C1 segment of cervical spinal cord (tissue), 14 donors: ENCODE results near the gene LRRC2.
"Not testable (repeated sequence)": the region's sequence is repeated elsewhere in the genome, so short reads cannot be mapped to it uniquely, and the experiment has no call there.

ENCODE experiments used
- DNase-seq, 14 donors: peaks; one replicate each; lab custom pipeline; 2025; lab: John Stamatoyannopoulos, UW

The LRRC2 gene

GRCh38 chr3:46535746-46536145 lies 30.4 kb downstream of the LRRC2 start:
- no peak for DNase-seq

DNA sequence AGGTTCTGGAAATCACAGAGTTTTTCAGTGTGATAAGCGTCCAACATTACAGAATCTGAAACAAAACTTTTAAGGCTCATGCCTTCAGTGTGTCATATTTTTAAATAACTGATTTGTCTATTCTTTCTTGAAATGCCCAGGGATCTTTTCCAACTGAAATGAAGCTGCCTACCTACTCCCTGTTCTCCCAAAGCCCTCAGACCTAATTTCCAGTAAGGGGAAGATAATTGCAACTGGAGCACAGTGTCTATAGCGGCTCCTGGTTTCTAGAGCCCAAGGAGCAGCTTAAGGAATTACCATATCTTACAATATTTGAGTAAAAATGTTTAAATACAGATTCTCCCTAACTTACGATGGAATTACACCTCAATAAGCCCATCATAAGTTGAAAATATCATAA lies 33.0 kb downstream of the LRRC2 start:
- DNase-seq = no peak

DNA sequence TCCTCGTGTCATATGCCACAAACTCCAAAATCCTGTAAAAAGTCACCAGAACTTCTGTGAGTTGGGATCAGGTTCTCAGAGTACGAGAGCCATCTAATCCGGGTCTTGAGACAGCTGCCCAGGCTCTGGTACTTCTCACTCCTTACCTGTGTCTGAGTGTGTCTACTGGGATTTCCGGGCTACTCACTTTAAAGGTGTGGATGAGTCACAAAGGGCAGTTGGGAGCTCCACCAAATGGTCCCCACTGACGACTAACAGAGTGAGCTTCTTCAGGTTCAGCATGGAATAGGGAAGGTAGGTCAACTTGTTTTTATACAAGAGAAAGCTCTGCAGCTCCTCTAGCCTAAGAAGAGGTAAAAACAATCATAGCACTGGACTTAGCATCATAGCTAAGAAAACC lies 38.9 kb downstream of the LRRC2 start:
- DNase-seq = no peak

- no peak for DNase-seq
These were observed 41.3 kb downstream of the LRRC2 start for GRCh38 chr3:46524832-46525231.

DNA sequence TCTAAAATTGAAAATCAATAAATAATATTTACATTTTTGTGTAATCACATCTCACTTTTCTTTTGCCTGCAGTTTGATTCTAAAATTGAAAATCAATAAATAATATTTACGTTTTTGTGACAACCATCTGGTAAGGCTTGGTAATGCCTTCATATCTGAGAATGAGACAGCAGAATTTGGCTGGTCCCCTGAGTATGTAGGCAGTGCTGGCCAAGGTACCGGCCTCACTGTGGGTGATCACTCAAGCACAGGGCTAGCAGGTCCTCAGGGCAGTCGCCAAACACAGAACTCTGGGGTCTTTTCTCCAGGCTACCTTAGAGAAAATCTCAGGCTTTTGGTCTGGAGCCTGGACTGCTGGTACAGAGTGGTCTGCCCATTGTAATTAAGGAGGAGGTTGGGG lies 42.1 kb downstream of the LRRC2 start:
- DNase-seq = no peak

GRCh38 chr3:46523556-46523955 lies 42.5 kb downstream of the LRRC2 start:
- DNase-seq = no peak

- not testable (repeated sequence) for DNase-seq
These were observed 43.9 kb downstream of the LRRC2 start for GRCh38 chr3:46522201-46522600.

DNA sequence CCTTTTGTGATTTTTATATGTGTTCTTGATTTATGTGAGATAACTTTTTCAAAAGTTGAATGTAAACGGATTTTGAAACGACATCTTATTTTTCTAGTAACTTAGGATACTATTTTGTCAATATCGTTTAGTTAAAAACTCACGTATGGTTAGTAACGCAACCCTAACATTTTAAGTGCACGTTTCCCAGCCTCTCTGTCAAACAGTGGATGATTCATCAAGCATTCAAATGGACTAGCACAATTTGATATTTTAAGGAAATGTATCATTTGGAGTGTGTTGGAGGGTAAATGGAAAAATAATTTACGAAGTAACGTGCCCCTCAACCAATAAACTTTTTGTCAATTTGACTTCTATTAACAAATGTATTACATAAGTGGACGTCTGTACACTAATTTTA lies 45.0 kb downstream of the LRRC2 start:
- DNase-seq = no peak

- no peak for DNase-seq
These were observed 45.6 kb downstream of the LRRC2 start for GRCh38 chr3:46520531-46520930.

DNA sequence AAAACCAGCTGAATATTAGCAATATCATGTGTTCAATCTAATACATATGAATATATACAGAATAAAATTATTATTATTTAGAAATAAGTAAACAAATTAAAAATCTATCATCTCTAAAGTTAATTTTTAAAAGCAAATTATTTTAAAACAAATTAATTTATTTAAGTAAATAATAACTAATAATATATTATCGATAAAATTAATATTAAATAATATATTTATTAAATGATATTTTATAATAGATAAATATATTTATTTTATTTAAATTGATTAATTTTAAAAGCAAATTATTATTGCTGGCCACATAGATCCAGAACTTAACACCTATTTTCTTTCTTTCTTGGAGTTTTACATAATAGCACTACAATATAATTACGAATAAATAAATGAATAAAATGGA lies 46.1 kb downstream of the LRRC2 start:
- no peak for DNase-seq

DNA sequence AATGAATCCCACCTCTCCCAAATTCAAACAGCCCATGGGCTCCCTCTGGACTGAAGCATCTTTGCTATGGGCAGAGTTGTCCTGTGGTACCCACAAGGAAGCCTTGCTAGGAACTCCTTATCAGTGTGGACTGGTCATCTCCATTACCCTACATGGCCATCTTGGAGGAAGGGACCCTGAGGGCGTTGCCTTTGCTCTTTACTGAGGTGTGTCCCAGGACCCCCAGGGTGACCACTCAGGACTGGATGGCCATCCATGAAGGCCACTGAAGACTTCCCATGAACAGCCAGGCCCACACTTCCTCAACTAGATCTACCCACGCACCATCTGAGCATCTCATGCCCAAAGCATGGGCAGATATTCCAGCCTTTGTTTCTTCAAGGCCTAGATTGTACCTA lies 48.3 kb downstream of the LRRC2 start:
- no peak for DNase-seq

- no peak for DNase-seq
These were observed 48.9 kb downstream of the LRRC2 start for GRCh38 chr3:46517016-46517783.

DNA sequence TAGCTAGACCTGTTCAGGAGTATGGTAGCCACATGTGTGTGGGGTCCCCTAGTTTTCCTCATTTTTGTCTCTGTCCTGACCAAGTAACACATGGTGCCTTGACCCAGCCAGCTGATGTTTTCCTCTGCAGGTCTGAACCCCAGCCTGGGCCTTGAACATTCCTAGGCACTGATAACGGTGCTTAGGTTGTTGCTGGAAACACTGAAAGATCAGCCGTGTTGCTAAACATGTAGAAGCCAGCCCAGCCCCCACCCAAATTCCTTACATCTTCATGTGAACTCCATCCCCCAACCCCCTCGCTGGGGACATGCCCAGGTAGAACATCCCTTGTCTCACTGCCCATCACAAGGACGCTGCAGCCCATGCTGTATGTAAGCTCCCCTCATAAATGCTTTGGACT lies 49.6 kb downstream of the LRRC2 start:
- DNase-seq = no peak

- no peak for DNase-seq
These were observed 53.8 kb downstream of the LRRC2 start for GRCh38 chr3:46512191-46512749.

DNA sequence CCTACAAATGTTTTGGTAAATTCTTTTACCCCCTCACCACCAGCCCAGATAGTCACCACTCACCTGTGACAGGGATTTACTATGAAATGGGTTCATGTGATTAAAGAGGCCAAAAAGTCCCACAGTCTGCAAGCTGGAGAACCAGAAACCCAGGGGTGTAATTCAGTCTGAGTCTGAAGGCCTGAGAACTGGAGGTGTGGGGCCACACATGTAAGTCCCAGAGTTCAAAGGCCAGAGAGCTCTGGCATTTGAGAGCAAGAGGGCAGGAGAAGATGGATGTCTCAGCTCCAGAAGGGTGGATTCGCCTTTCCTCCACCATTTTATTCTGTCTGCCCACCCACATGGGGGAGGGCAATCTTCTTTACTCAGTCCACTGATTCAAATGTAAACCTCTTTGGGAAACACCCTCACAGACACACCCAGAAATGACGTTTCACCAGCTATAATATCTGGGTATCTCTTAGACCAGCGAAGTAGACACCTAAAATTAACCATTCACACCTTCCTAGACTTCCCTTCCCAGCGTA lies 56.4 kb downstream of the LRRC2 start:
- DNase-seq = no peak

DNA sequence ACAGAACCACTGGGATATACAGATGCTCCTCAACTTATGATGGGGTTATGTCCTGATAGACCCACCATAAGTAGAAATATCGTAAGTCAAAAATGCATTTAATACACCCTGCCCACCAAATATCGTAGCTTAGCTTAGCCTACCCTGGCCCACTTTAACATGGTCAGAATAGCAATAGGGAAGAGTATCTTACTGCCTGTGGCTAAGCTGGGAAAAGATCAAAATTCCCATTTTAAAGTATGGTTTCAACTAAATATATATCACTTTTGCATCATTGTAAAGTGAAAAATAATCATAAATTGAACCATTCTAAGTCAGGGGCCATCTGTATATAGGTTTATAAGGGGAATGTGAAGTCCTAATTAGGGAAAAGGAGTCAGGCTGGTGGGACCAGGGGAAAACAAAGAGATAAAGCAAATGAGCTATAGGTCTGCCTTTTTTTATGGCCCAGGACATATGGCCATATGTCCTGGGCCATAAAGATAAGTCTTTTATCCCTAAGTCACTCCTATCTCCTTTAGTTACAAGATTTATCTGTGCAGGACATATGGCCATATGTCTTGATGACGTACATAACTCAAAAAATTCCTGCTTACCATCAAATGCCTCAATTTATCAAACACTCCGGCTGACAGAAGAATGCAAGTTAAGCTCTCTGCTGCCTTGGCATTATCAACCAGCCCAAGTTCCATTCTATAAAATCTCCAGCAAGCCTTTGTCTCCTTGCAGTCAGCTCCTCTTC lies 57.1 kb downstream of the LRRC2 start:
- DNase-seq = no peak

- no peak for DNase-seq
These were observed 59.6 kb downstream of the LRRC2 start for GRCh38 chr3:46506526-46506925.

DNA sequence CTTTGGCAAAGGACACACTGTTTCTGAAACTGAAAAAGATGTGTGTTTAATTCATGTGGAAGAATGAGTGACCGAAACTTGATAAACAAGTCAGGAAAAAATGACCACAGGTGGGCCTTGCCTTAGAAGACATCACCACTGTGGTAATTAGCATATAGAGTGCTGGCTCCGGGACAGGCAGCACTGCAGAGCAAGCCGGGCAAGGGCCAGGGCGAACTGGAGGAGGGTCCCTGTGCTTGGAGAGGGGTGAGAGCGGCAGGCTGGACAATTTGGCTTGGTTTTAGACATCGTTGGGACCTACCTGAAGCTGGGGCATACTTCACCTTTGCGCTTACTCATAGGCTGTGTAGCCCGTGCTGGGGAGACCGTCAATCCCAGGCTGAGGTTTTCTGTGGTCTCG lies 60.1 kb downstream of the LRRC2 start:
- DNase-seq = no peak

DNA sequence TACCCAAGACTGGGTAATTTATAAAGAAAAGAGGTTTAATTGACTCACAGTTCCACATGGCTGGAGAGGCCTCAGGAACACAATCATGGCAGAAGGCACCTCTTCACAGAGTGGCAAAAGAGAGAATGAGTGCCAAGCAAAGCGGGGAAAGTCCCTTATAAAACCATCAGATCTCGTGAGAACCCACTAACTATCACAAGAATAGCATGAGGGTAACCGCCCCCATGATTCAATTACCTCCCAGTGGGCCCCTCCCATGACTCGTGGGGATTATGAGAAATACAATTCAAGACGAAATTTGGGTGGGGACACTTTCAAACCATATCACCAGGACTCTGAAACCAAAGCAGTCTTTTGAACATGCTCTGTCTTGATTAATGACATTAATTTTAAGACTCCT lies 61.3 kb downstream of the LRRC2 start:
- no peak for DNase-seq

DNA sequence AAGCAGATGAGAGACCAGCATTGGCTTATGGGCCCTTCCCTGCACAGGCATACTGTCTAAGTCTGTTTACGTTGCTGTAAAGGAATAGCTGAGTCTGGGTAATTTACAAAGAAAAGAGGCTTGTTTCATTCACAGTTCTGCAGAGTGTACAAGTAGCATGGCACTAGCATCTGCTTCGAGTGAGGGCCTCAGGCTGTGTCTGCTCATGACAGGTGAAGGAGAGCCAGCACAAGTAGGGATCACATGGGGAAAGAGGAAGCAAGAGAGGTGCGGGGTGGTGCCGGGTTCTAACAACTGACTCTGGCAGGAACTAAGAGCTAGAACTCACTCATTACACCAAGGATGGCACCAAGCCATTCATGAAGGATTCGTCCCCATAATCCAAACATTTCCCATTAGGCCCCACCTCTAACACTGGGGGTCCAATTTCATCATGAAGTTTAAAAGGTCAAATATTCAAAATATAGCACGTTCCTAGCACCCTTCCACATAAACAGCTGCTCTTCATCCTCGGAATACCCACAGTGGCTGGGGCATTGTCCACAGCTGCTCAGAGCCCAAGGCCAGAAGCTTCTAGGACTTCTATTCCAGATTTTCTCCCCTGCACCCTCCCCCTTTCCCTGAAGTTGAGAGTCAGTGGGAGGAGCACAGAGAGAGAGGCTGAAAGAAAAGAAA lies 62.8 kb downstream of the LRRC2 start:
- no peak for DNase-seq

DNA sequence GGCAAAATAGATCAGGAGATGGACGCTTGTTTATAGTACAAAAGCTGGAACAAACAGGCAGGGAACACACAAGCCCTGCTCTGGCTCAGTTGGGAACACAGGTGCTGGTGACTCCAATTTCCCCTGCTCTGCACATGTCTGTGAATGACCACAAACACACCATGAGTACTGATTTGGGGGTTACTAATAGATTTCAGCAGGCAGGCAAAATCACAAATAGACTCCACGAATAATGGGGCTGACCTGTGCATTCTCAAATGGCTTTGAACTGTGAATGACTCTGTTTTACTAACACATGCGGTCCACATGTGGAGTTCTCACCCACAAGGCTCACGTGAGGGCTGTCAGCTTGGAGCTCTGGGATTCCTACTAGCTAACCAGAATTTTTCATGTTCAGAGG lies 64.4 kb downstream of the LRRC2 start:
- no peak for DNase-seq
